WI38 (cell line): ENCODE measurements around the gene STYK1.
"Not testable (repeated sequence)": the region's sequence is repeated elsewhere in the genome, so short reads cannot be mapped to it uniquely, and the experiment has no call there.

ENCODE experiments used
- H3K4me3 ChIP-seq: 2 replicates; pipeline ENCODE4 v1.5.1; 2011; ENCODE audit warnings: low read depth, mild to moderate bottlenecking, control low read depth, low read length
- CTCF ChIP-seq: IDR thresholded peaks from 2 replicates; pipeline ENCODE4 v1.5.1; 2012; ENCODE audit warnings: low read depth, mild to moderate bottlenecking, control low read depth, low read length

STYK1 gene

GRCh38 chr12:10663869-10664268, 10.0 kb downstream of the STYK1 start:
- H3K4me3 ChIP-seq = no peak overlapping the region
- no peak for TF ChIP-seq CTCF

GRCh38 chr12:10661338-10661737, 12.5 kb downstream of the STYK1 start:
- TF ChIP-seq CTCF = no peak

GRCh38 chr12:10654003-10654402, 19.8 kb downstream of the STYK1 start:
- no peak overlapping the region for H3K4me3 ChIP-seq
- no peak for TF ChIP-seq CTCF

More at GRCh38 chr12:10661338-10661737, 12.5 kb downstream of the STYK1 start:
- no peak overlapping the region for H3K4me3 ChIP-seq

- H3K4me3 ChIP-seq = no peak overlapping the region
- no peak for TF ChIP-seq CTCF
Observed at GRCh38 chr12:10652192-10652591, 21.7 kb downstream of the STYK1 start.

- H3K4me3 ChIP-seq = not testable (repeated sequence)
Observed at GRCh38 chr12:10646576-10646975, 27.3 kb downstream of the STYK1 start.

GRCh38 chr12:10645910-10646309, 27.9 kb downstream of the STYK1 start:
- no peak for TF ChIP-seq CTCF
- H3K4me3 ChIP-seq = no peak overlapping the region

- no peak overlapping the region for H3K4me3 ChIP-seq
- TF ChIP-seq CTCF = no peak
Observed at GRCh38 chr12:10641735-10642500, 31.9 kb downstream of the STYK1 start.

GRCh38 chr12:10638728-10639127, 35.1 kb downstream of the STYK1 start:
- H3K4me3 ChIP-seq = no peak overlapping the region
- no peak for TF ChIP-seq CTCF
